ENCODE data around the gene FLYWCH1.

FLYWCH1 gene

GRCh38 chr16:2955438-2955778, 43.7 kb downstream of the FLYWCH1 start:
- no peak for DNase-seq

- DNase-seq: peak; percentile 39 to 60 (median 46)
Measured at GRCh38 chr16:2955779-2956578, 44.2 kb downstream of the FLYWCH1 start.

- DNase-seq: no peak
Measured at GRCh38 chr16:2956579-2956956, 44.8 kb downstream of the FLYWCH1 start.

- DNase-seq: no peak
Measured at GRCh38 chr16:2959206-2959605, 47.5 kb downstream of the FLYWCH1 start.

GRCh38 chr16:2960183-2961010, 48.7 kb downstream of the FLYWCH1 start:
- DNase-seq: no peak

GRCh38 chr16:2962334-2963073, 50.8 kb downstream of the FLYWCH1 start:
- DNase-seq: no peak

- DNase-seq: no peak
Measured at GRCh38 chr16:2963074-2963722, 51.5 kb downstream of the FLYWCH1 start.

- DNase-seq: peak; percentile 49 to 72 (median 54)
Measured at GRCh38 chr16:2963723-2964474, 52.2 kb downstream of the FLYWCH1 start, which contains the start of gene KREMEN2. TSS of gene KREMEN2 (plus strand) at chr16:2964275. CDS start at chr16:2964521, 246 bp downstream.

GRCh38 chr16:2964475-2965336, 53.0 kb downstream of the FLYWCH1 start:
- DNase-seq: peak in 3 of 4 experiments; percentile 43 to 66 (median 43)

GRCh38 chr16:2966043-2966807, 54.5 kb downstream of the FLYWCH1 start:
- no peak for DNase-seq

GRCh38 chr16:2966808-2967191, 55.1 kb downstream of the FLYWCH1 start:
- DNase-seq: peak in 3 of 4 experiments; percentile 28 to 54 (median 35)

GRCh38 chr16:2967211-2967631, 55.5 kb downstream of the FLYWCH1 start:
- DNase-seq: no peak

- DNase-seq: no peak
Measured at GRCh38 chr16:2967721-2968161, 56.0 kb downstream of the FLYWCH1 start.

- peak in 1 of 4 experiments; percentile 23 for DNase-seq
Measured at GRCh38 chr16:2968368-2968737, 56.6 kb downstream of the FLYWCH1 start.

- DNase-seq: peak; percentile 96 to 99 (median 98)
Measured at GRCh38 chr16:2968738-2969544, 57.2 kb downstream of the FLYWCH1 start, which contains the start of gene PAQR4. TSS of gene PAQR4 (plus strand) at chr16:2969348. CDS start at chr16:2969675, 327 bp downstream.

- peak; percentile 89 to 96 (median 94) for DNase-seq
Measured at GRCh38 chr16:2969545-2970521, 58.1 kb downstream of the FLYWCH1 start.

GRCh38 chr16:2970563-2970962, 58.8 kb downstream of the FLYWCH1 start:
- DNase-seq: no peak

All from suppressor macrophage (primary cell).